ENCODE measurements around the gene CDC42BPG. TPM values are rescaled to one million over a fixed set of nuclear protein-coding genes. Genes with fewer than 3 reads are reported as not detected.
"Not testable (repeated sequence)": the region's sequence is repeated elsewhere in the genome, so short reads cannot be mapped to it uniquely, and the experiment has no call there.

Gene CDC42BPG
- total RNA-seq, 1 donor from 2014 or later = 0.35 TPM

DNA sequence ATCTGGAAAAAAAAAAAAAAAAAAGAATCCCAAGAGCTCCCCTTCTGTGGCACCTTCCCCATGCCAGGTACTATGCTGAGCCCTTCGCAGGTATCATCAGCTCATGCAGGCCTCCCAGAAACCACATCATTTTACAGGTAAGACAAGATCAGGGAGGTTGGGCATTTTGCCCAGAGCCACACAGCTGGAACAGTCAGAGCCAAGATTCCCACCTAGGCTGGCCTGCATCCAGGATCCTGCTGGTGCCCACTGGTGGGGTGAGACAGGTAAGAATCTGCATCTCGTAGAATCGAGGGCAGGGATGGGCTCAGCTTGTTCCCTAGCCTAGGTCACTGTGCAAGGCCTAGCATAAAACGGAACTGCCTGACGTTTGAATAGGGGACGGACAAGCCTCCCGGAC is 18.4 kb downstream of the CDC42BPG start:
- H3K36me3 Mint-ChIP-seq (ENCODE audit: low read depth) = no peaks in the 10 kb centered on the region
- H3K4me3 Mint-ChIP-seq (ENCODE audit: unreplicated experiment) = no peak overlapping the region
- H3K27ac Mint-ChIP-seq (ENCODE audit: unreplicated experiment) = no peak overlapping the region
- no peaks in the 10 kb centered on the region for H3K4me1 Mint-ChIP-seq (ENCODE audit: low read depth)
- TF ChIP-seq, protein P1, sequence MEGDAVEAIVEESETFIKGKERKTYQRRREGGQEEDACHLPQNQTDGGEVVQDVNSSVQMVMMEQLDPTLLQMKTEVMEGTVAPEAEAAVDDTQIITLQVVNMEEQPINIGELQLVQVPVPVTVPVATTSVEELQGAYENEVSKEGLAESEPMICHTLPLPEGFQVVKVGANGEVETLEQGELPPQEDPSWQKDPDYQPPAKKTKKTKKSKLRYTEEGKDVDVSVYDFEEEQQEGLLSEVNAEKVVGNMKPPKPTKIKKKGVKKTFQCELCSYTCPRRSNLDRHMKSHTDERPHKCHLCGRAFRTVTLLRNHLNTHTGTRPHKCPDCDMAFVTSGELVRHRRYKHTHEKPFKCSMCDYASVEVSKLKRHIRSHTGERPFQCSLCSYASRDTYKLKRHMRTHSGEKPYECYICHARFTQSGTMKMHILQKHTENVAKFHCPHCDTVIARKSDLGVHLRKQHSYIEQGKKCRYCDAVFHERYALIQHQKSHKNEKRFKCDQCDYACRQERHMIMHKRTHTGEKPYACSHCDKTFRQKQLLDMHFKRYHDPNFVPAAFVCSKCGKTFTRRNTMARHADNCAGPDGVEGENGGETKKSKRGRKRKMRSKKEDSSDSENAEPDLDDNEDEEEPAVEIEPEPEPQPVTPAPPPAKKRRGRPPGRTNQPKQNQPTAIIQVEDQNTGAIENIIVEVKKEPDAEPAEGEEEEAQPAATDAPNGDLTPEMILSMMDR (IDR thresholded peaks at IDR 0.05) = no peak
- DNase-seq (ENCODE audit: low spot score) = no peak
- no peaks in the 10 kb centered on the region for H3K9me3 Mint-ChIP-seq (ENCODE audit: low read depth)
- H3K27me3 Mint-ChIP-seq (ENCODE audit: low read depth) = peaks cover 1% of the 10 kb centered on the region

DNA sequence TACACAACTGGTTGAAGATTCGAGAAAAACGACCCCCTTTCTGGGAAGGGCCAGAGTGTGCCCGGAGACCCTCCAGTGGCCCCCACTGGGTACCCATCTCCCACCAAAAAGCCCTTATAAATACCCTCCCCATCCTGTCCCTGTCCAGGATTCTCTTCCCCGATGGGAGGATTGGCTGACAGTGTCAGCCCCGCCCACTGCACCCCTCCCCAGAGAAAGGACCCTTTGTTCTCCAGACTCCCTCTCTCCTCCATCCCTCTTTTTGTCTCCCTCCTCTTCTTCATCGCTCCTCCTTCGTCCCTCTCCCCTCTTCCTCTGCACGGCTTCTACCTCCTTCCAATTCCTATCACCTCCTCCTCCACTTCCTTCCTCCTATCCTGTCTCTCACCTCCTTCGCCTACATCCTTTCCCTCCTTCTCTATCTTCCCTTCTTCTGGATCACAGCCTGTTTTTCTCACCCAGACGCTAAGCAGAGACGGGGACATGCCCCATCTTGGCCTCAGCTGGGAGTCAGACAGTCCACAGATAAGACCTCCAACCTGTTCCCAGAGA is 20.8 kb downstream of the CDC42BPG start:
- H3K27ac Mint-ChIP-seq (ENCODE audit: unreplicated experiment) = no peak overlapping the region
- no peaks in the 10 kb centered on the region for H3K4me1 Mint-ChIP-seq (ENCODE audit: low read depth)
- TF ChIP-seq, protein P1 (IDR thresholded peaks at IDR 0.05) = no peak
- peaks cover 1% of the 10 kb centered on the region for H3K27me3 Mint-ChIP-seq (ENCODE audit: low read depth)
- no peaks in the 10 kb centered on the region for H3K36me3 Mint-ChIP-seq (ENCODE audit: low read depth)
- no peaks in the 10 kb centered on the region for H3K9me3 Mint-ChIP-seq (ENCODE audit: low read depth)
- DNase-seq (ENCODE audit: low spot score) = no peak
- no peak overlapping the region for H3K4me3 Mint-ChIP-seq (ENCODE audit: unreplicated experiment)

DNA sequence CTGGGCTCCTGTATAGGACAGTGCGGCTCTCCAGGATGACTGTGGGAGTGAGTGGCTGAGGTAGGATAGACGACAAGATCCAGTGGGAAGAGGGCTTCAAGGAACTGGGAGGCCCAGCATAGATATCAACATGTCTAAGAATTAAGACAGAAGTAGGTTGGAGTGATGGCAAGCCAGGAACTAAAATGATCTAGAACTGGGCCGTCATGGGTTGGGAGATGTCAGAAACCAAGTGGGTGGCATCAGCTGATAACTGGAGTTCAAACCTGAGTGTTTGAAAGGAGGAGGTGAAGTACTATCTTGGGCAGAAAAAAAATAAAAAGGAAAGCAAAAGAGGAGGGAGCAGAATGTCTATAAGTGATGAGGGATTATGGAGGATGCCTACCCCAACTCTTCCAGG is 27.0 kb downstream of the CDC42BPG start:
- TF ChIP-seq, protein P1 (IDR thresholded peaks at IDR 0.05) = no peak
- no peak for DNase-seq (ENCODE audit: low spot score)
- Mint-ChIP-seq H3K27ac (ENCODE audit: unreplicated experiment) (no peak overlapping the region), H3K9me3 (ENCODE audit: low read depth) (no peaks in the 10 kb centered on the region), H3K4me1 (ENCODE audit: low read depth) (no peaks in the 10 kb centered on the region), H3K27me3 (ENCODE audit: low read depth) (peaks cover 1% of the 10 kb centered on the region), H3K36me3 (ENCODE audit: low read depth) (no peaks in the 10 kb centered on the region), H3K4me3 (ENCODE audit: unreplicated experiment) (no peak overlapping the region)

DNA sequence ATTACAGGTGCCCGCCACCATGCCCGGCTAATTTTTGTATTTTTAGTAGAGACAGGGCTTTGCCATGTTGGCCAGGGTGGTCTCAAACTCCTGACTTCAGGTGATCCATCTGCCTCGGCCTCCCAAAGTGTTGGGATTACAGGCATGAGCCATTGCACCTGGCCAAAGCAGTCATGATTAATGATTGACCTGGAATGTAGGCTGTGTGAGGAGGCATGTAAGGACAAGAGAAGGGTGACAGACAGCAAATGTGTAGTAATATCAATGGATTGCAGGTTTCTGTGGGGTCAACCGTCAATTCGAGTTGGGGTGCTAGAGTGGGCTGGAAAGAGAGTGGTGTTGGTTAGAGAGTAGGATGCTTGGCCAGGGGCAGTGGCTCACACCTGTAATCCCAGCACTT is 29.0 kb downstream of the CDC42BPG start:
- H3K4me3 Mint-ChIP-seq (ENCODE audit: unreplicated experiment); H3K27me3 Mint-ChIP-seq (ENCODE audit: low read depth); H3K4me1 Mint-ChIP-seq (ENCODE audit: low read depth); H3K27ac Mint-ChIP-seq (ENCODE audit: unreplicated experiment); DNase-seq (ENCODE audit: low spot score); H3K36me3 Mint-ChIP-seq (ENCODE audit: low read depth); H3K9me3 Mint-ChIP-seq (ENCODE audit: low read depth): not testable (repeated sequence)

DNA sequence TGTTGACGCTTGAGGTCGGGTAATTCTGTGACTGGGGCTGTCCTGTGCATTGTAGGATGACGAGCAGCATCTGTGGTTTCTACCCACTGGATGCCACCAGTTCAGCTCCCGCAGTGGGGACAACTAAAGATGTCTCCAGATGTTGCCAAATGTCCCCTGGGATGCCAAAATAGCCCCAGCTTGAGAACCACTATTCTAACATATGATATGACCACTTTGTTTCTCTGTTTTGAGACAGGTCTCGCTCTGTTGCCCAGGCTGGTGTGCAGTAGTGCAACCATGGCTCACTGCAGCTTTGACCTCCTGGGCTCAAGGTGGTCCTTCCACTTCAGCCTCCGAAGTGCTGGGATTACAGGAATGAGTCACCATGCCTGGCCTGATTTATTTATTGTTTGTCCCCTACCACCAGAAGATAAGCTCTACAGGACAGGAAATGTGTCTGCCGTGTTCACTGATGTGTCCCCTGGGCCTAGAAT is 29.7 kb downstream of the CDC42BPG start:
- H3K36me3 Mint-ChIP-seq (ENCODE audit: low read depth) = no peaks in the 10 kb centered on the region
- H3K27ac Mint-ChIP-seq (ENCODE audit: unreplicated experiment) = no peak overlapping the region
- H3K4me3 Mint-ChIP-seq (ENCODE audit: unreplicated experiment) = no peak overlapping the region
- H3K27me3 Mint-ChIP-seq (ENCODE audit: low read depth) = peaks cover 1% of the 10 kb centered on the region
- DNase-seq (ENCODE audit: low spot score) = no peak
- TF ChIP-seq, protein P1 (IDR thresholded peaks at IDR 0.05) = no peak
- no peaks in the 10 kb centered on the region for H3K9me3 Mint-ChIP-seq (ENCODE audit: low read depth)
- H3K4me1 Mint-ChIP-seq (ENCODE audit: low read depth) = peaks cover 10% of the 10 kb centered on the region

DNA sequence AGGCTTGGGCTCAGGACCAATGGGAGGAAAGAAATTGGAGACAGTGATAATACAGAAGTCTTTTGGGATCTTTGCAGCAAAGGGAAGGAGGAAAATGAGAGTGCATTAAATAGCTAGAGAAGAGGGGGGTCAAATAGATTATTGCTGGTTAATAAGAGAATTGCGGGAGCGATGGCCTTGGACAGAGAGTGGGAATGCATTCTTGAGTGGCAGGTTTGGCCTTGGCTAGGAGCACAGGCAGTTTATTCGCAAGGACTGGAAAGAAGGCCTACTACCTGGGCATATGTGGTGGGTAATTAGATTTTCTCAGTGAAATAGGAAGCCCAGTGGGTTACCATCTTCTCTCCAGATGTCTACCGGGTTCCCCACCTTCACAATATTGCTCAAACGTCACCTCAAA is 30.6 kb downstream of the CDC42BPG start:
- Mint-ChIP-seq H3K36me3 (ENCODE audit: low read depth) (no peaks in the 10 kb centered on the region), H3K27ac (ENCODE audit: unreplicated experiment) (no peak overlapping the region), H3K27me3 (ENCODE audit: low read depth) (peaks cover 1% of the 10 kb centered on the region), H3K9me3 (ENCODE audit: low read depth) (no peaks in the 10 kb centered on the region), H3K4me1 (ENCODE audit: low read depth) (peaks cover 16% of the 10 kb centered on the region), H3K4me3 (ENCODE audit: unreplicated experiment) (no peak overlapping the region)
- no peak for DNase-seq (ENCODE audit: low spot score)
- TF ChIP-seq, protein P1 (IDR thresholded peaks at IDR 0.05) = no peak
